HuH-7 (cell line): ENCODE data around the gene SHFL.
A peak's percentile ranks its signal among the peaks of the same experiment; 100 is the strongest.

Experiments
- DNase-seq: peaks from one replicate; pipeline ENCODE4 v3.0.0; 2011; ENCODE audit warnings: low spot score

Gene SHFL

DNA sequence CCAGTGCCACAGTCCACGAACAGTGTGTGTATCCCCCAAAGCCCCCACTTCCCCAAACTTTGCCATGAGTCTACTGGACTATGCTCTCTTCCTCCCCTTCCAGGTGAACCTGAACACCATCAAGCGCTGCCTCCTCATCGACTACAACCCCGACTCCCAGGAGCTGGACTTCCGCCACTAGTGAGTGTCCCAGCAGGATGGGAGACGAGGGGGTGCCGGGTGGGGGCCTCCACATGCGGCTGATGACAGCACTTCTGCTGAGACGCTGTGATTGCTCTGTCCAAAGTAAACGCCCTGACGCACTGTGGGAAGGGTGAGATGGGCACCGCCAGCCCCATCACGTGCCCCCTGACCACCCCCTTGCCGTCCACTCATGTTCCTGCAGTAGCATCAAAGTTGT lies 23.4 kb downstream of the SHFL start:
- no peak for DNase-seq

DNA sequence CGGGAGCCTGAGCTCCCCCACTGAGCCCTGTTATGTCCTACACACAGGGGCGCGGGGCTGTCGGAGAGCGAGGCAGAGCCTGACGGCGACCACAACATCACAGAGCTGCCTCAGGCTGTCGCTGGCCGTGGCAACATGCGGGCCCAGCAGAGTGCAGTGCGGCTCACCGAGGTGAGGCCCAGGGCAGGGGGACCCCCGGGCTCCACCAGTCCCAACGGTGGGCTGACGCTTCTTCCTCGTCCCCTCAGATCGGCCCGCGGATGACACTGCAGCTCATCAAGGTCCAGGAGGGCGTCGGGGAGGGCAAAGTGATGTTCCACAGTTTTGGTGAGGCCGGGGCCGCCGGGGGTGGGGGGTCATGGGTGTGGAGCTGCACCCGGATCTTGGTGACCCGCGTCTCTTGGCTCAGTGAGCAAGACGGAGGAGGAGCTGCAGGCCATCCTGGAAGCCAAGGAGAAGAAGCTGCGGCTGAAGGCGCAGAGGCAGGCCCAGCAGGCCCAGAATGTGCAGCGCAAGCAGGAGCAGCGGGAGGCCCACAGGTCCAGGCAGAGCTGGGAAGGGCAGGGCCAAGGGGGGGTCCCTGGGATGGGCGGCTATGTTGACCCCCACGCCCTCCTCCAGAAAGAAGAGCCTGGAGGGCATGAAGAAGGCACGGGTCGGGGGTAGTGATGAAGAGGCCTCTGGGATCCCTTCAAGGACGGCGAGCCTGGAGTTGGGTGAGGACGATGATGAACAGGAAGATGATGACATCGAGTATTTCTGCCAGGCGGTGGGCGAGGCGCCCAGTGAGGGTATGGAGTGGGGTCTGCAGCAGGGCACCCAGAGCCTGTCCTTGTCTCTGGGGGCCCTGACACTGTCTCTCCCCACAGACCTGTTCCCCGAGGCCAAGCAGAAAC lies 24.2 kb downstream of the SHFL start:
- DNase-seq = no peak

DNA sequence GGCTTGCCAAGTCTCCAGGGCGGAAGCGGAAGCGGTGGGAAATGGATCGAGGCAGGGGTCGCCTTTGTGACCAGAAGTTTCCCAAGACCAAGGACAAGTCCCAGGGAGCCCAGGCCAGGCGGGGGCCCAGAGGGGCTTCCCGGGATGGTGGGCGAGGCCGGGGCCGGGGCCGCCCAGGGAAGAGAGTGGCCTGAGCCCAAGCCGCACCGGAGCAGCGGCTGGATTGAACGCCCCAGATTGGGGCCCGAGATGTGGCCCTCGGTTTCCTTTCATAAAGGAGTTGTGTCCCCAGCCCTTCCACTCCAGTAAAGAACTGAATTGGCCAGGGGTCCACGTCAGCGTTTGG lies 24.8 kb downstream of the SHFL start:
- no peak for DNase-seq

DNA sequence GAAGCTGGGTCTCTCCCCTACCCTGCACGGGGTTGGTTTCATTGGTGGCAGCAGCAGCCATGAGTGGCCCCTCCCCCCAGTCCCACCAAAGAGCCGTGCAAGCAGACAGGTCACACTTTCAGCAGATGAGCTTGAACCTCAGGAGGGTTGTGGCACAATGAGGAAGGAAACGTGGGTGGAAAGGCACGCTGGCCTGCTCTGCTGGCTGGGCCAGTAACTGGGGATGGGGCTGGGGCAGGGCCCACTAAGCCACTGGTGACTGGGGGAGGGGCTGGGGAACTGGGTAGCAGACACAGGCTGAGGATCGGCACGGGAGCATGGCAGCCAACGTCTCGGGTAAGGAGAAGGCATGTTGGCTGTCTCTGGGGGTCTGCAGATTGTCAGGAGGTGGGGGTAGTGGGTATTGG lies 25.3 kb downstream of the SHFL start, which contains the start of gene P2RY11:
Gene P2RY11 (plus strand): TSS at position 289 of the 407 bp plus-strand sequence. CDS start 29 bp downstream, at position 318.
- DNase-seq = no peak

DNA sequence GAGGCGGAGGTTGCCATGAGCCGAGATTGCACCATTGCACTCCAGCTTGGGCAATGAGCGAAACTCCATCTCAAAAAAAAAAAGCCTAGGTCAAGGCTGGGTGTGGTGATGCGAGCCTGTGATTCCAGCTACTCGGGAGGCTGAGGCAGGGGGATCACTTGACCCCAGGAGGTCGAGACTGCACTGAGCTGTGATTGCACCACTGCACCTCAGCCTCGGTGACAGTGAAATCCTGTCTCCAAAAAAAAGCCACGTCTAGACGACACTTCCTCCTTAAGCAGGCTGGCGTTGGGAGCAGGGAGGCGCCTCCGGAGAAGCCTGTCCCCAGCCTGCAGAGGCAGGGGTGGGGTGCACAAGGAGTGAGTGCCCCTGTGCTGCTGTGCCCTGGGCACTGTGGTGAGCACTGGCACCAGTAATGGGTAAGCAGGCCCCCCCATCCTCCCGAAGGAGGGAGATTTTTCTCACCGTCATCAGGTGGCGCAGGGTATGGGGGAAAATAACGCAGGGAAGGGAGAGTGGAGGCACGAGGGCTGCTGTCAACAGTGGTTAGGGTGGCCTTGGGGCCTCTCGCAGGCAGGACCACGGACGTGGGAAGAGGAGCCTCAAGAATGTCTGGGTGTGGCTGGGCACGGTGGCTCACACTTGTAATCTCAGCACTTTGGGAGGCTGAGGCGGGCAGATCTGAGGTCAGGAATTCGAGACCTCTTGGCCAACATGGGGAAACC lies 26.1 kb downstream of the SHFL start:
- no peak for DNase-seq

DNA sequence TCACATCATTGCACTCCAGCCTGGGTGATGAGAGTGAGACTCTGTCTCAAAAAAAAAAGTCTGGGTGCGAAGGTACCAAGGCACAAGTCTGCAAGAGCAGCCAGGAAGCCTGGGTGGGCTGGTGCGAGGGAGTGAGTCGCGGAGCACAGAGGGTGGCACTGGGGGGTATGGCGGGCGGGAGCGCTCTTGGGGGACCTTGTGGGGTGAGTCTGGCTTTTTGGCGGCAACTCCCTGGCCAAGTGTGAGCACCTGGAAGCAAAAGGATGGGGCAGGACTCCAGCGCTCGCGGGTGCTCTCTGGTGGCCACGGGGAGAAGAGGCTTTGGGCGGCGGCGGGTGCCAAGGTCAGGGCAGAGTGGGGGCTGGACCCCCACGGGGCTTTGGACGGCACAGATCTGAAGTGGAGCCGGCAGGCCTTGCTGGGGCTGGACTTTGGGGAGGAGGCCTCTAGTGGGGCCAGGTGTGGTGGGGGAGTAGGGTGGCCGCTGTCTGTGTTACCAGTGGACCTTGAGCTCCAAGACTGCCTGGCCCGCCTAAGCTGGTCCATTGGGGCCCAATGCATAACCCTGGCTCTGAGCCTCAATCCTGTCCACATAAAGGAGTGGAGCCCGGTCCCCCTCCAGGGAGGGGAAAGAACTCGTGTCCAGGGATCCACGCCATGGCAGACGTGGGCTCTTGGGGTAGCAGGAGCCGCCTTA lies 26.9 kb downstream of the SHFL start:
- peak; percentile 61 for DNase-seq

DNA sequence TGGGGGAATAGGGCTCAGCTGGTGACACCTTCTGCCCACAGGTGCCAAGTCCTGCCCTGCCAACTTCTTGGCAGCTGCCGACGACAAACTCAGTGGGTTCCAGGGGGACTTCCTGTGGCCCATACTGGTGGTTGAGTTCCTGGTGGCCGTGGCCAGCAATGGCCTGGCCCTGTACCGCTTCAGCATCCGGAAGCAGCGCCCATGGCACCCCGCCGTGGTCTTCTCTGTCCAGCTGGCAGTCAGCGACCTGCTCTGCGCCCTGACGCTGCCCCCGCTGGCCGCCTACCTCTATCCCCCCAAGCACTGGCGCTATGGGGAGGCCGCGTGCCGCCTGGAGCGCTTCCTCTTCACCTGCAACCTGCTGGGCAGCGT lies 27.5 kb downstream of the SHFL start:
- no peak for DNase-seq

DNA sequence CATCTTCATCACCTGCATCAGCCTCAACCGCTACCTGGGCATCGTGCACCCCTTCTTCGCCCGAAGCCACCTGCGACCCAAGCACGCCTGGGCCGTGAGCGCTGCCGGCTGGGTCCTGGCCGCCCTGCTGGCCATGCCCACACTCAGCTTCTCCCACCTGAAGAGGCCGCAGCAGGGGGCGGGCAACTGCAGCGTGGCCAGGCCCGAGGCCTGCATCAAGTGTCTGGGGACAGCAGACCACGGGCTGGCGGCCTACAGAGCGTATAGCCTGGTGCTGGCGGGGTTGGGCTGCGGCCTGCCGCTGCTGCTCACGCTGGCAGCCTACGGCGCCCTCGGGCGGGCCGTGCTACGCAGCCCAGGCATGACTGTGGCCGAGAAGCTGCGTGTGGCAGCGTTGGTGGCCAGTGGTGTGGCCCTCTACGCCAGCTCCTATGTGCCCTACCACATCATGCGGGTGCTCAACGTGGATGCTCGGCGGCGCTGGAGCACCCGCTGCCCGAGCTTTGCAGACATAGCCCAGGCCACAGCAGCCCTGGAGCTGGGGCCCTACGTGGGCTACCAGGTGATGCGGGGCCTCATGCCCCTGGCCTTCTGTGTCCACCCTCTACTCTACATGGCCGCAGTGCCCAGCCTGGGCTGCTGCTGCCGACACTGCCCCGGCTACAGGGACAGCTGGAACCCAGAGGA lies 28.0 kb downstream of the SHFL start:
- no peak for DNase-seq

DNA sequence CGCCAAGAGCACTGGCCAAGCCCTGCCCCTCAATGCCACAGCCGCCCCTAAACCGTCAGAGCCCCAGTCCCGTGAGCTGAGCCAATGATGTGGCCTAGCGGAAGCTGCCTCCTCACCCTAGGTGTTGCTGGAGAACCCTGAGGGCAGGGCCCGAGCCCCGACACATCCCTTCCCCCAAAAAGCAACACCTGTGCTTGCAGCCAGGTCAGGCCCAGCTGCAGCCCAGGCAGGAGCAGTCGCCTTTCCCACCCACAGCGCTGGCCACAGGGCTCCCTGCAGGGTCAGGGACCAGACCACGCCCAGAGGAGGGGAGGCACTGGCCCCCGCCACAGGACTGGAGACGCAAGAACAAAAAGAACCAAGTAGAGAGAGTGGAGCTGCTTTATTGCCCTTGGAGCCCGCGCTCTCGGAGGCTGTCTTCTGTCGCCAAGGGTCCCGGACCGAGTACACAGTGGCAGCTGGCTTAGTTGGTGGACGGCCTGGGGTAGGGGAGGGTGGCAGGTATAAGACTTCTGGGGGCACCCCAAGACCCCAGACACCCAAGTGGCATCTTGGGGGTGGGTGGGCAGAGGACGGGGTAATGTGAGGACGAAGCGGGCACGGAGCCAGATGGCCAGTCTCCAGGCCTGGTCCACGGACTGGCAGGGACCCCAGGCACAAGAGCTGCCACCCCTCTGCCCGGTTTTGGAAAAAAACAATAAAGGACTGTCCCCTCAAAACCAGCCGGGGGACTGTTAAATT lies 28.7 kb downstream of the SHFL start:
- no peak for DNase-seq

DNA sequence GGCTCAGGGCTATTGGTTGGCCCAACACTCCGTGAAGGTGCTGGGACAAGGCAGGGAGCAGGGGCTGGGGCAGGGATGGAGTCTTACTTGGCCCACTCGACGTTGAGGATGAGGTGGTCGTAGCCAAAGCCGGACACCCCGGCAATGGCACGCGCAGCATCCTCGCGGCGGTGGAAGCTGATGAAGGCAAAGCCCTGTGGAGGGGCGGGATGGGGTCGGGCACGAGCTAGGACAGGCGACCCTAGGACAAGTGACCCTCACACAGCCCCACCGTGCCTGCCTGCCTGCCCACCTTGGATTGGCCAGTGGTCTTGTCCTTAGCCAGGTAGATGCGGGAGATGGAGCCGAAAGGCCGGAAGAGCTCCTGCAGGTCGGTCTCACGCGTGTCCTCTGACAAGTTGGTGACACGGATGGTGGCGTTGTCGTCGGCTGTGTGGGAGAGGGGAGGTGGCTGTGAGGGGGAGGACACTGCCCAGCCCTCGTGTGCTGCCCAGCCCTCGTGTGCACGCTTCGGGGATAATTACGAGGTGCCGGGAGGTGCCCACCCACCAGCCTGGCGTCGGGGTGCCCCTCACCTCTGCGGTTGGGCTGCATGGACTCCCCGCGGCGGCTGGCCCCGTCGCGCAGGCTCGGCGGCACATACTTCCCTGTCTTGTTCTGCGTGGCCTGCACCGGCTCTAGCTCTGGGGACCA lies 29.4 kb downstream of the SHFL start:
- DNase-seq = no peak

DNA sequence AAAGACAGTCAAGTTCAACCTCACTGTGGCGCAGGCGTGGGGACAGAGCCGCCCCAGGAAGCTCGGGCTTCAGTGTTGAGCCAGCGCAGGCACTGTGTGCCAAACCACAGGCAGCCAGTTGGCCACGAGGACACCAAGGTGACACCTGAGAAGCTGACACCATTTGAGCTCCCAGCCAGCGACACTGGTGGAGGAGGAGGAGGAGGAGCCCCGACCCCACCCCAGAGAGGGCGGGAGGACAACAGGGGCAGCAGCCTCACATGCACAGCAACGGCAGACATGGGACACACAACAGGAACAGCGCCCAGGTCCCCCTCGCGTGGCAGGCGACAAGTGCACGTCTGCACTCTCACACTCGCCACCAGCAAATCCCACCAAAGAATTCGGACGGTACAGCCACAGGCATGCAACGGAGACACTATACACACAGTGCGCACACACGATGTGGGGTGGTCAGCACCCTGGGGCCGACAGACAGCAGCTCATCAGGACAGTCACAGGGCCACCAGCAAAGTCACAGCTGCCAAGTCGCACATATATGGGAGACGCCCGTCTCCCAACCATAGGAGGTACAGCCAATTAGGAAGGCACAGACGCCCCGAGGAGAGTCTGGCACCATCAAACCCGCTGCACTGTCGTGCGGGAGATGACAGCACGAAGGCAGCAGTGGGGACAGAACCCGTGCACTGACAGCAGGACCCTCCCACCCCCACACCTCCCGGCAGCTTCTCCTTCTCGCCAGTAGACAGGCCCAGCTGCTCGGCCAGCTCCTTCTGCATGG lies 30.2 kb downstream of the SHFL start:
- no peak for DNase-seq

DNA sequence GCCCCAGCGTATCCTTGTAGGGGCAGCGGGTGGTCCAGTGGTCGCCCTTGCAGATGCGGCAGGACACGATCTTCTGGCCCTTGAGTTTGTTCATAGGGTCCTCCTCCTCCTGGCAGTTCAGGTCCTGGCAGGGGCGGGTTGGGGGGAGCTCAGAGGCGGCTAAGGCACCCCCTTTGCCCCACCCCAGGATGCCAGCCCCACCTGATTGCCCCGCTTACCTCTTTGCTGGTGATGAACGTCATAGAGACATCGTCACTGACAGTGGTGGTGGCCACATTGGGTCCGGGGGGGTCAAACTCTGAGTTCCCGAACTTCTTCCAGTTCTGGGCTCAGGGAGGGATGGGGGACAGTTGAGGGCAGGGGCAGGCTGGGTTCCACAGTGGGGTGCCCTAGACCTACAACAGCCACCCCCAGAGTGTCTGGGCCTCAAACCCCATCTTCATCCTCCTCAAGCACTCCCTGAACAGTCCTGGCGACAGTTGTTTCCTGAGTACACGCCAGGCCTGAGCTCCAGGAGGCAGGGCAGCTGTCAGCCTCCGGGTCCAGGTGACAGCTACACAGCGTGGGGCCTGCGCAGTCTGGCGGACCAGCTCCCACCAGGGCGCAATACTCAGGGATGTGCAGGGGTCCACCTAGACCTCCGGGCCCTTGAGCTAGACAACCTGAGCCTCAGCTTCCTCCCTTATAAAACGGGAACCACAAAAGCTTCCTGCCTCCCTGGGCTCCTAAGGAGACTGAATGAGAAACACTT lies 30.9 kb downstream of the SHFL start:
- DNase-seq = no peak

DNA sequence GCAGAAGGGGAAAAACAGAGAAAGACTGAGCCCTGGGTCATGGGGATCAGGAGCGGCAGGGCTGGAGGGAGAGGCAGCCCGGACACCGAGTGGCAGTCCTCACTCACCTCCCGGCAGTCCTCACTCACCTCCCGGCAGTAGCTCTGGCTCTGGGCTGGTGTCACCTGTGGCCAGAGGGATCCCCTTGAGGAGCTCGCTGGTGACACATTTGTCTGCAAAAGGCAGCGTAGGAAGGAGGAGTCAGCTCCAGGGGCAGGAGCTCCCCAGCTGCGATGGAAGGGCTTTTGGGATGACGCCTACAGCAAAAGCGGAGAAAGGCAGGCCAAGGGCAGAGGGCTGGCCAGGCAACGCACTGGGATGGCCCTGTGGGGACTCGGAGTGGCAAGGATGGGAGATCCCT lies 32.8 kb downstream of the SHFL start:
- DNase-seq = no peak

DNA sequence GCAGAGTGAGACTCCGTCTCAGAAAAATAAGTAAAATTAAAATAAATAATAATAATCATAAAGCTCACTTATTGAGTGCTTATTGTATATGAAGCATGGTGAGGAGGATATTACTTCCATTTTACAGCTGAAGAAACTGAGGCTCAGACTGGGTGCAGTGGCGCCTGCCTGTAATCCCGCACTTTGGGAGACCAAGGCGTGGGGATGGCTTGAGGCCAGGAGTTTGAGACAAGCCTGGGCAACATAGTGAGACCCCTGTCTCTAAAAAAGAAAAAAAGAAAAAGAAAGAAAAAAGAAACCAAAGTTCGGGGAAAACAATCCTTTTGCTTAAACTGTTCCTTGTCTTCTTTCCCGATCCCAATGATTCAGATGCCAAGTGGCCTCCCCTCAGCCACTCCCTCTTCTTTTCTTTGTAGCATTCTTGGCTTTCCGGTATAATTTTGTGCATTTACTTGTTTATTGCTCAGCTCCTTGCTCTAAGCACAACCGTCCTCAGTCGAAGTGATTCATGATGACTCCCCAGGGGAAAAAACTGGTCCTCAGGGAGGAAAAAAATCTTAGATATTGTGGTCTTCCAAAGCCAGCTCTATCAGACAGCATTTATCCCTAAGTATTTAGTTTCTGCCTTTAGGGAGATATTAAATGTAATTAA lies 34.5 kb downstream of the SHFL start:
- no peak for DNase-seq

DNA sequence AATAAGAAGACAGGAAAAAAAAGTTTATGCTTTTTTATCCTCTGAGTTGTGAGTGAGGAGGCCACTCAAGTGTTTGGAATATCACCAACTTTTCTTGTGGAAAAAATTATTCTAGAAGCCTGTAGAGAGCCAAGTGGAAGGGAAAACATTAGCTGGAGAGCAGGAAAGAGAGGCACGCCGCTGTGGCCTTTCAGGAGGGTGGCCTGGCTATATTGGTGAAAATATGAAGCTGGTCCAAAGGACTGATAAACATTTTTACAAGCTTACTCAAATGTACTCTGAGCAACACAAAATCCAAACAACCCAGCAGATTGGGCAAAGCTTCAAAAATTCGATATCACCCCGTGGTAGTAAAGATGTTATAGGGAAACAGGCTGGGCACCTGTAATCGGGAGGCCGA lies 35.9 kb downstream of the SHFL start:
- no peak for DNase-seq

DNA sequence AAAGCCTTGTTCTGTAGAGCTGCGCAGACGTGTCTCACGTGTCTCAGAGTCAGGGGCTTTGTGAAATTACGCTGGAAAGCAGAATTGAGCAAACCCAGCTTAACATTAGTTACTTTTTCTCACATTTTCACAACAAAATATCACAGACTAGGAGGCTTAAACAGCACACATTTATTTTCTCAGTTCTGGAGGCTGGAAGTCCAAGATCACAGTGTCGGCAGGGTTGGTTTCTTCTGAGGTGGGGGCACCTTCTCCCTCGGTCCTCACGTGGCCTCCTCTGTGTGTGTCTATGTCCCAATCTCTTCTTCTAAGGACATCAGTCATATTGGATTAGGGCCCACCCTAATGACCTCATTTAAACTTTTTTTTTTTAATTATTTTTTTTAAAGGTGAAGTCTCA lies 38.3 kb downstream of the SHFL start:
- DNase-seq = no peak

DNA sequence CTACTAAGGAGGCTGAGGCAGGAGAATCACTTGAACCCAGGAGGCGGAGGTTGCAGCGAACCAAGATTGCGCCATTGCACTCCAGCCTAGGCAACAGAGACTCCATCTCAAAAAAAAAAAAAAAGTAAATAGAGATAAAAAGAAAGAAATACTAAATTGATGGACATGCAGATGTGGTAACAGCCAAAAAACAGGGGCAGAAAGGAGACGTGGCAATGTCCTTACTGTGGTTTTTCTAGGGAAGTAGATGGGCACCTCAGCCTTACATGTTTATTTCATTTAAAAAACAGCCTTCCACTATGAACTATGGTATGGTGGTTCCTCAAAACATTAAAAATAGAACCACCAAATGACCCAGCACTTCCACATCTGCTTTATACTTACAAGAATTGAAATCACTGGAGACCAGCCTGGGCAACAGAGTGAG lies 40.1 kb downstream of the SHFL start:
- DNase-seq = no peak

DNA sequence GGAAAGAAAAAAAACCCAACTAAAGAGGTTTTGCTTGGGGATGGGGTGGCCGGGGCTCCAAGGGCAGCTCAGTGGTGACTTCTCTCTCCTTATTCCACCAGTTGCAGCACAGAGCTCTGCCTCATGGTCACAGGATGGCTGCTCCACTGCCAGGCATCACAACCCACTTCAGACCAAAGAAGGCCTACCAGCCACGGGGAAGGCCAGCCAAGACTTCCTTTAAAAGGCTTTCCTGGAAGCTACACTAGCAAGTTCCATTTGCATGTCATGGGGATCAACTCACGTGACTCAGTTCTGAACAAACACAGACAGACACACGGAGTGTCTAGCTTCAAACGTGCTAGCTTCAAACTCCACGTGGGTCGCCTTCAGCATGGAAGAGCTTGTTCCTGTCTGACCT lies 46.8 kb downstream of the SHFL start:
- no peak for DNase-seq

DNA sequence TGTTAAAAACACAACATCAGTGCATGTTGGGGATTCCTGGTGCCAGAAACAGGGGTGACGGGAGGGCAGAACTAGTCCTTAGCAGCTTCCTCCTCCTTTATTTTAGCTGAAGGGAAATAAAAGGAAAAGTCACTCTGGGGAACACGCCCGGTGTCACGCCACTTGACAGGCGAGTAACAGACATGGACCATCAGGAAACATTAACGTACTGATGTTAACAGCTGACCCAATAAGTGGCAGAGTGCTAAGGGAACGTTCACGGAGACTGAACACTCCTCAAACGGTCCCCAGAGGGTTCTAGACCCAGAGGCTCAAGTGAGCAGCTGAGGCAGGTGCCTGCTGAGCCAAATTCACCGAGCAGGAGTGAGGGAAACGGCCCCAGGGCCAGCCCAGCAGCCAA lies 47.5 kb downstream of the SHFL start:
- DNase-seq = no peak
